ENCODE measurements around the gene PRRX1. TPM values are rescaled to one million over a fixed set of nuclear protein-coding genes. Genes with fewer than 3 reads are reported as not detected.

The PRRX1 gene
- polyA plus RNA-seq, 4 donors = 0.91 to 4.5 (median 1.9) TPM

GRCh38 chr1:170714938-170715337 lies 51.0 kb downstream of the PRRX1 start:
- no peak for DNase-seq (ENCODE audit: low read depth in 4 of 4, low spot score in 2 of 4)

DNA sequence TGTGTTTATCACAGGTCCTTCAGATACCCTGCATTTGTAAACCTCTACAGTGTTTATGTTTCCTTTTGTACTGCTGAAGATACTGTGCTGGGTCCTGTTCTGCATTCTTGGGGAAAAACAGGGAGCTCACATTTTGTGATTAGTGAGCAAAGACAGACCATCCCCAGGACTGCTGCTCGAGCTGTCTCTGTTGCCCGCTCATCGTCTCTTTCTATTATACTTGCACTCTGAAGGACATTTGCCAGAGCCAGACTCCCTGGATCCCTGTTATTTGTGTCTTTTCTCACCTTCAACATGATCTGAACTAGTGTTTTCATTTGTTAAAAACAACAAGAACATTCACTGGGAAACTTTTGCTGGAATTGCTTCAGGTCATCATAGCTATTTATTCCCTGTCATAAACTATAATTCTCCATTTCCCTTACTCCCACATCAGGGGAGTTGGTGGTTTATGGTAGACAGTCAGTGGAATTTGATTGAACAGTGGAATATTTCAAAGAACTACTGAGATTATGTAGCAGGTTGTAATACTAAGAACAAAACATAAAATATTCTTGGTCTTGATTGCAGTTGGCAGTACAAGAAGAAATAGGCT lies 53.0 kb downstream of the PRRX1 start:
- no peak for DNase-seq (ENCODE audit: low read depth in 4 of 4, low spot score in 2 of 4)

- no peak for DNase-seq (ENCODE audit: low read depth in 4 of 4, low spot score in 2 of 4)
Measured at GRCh38 chr1:170720661-170721060, 56.7 kb downstream of the PRRX1 start.

- DNase-seq (ENCODE audit: low read depth in 4 of 4, low spot score in 2 of 4) = no peak
Measured at GRCh38 chr1:170721621-170722020, 57.7 kb downstream of the PRRX1 start.

DNA sequence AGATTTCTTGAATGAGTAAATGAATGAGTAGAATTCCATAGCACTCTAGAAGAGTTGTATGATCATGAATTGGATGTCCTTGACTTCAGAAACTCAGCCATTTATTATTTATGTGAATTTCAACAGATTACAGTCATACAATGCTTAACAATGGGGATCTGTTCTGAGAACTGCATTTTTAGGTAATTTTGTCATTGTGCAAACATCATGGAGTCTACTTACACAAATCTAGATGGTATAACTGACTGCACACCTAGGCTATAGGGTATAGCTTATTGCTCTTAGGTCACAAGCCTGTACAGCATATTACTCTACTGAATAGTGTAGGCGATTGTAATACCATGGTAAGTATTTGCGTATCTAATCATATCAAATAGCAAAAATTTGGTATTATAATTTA lies 59.6 kb downstream of the PRRX1 start:
- no peak for DNase-seq (ENCODE audit: low read depth in 4 of 4, low spot score in 2 of 4)

GRCh38 chr1:170725326-170725725 lies 61.4 kb downstream of the PRRX1 start:
- DNase-seq (ENCODE audit: low read depth in 4 of 4, low spot score in 2 of 4) = no peak

- no peak for DNase-seq (ENCODE audit: low read depth in 4 of 4, low spot score in 2 of 4)
Measured at GRCh38 chr1:170727963-170728362, 64.0 kb downstream of the PRRX1 start.

- no peak for DNase-seq (ENCODE audit: low read depth in 4 of 4, low spot score in 2 of 4)
Measured at GRCh38 chr1:170729225-170730002, 65.5 kb downstream of the PRRX1 start.

DNA sequence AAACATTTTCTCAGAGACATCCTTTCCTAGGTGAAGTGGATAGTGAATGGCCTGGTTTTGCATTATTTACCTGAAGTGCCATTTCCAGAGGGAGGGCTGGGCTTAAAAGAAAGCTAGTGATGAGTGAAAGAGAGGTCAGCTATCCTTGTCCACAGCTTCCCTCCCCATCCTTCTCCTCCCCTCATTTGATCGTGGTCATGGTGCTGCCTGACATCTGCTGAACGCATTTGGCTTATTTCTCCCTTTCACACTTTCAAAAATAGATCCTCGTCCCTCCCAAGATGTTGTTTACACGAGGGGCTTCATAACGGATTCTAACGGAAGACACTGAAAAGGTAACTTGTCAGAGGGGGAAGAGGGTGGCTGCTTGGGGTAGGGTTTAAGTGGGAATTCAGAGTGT lies 66.1 kb downstream of the PRRX1 start:
- DNase-seq (ENCODE audit: low read depth in 4 of 4, low spot score in 2 of 4) = no peak

GRCh38 chr1:170730438-170730837 lies 66.5 kb downstream of the PRRX1 start:
- no peak for DNase-seq (ENCODE audit: low read depth in 4 of 4, low spot score in 2 of 4)

- no peak for DNase-seq (ENCODE audit: low read depth in 4 of 4, low spot score in 2 of 4)
Measured at GRCh38 chr1:170731566-170732251, 67.8 kb downstream of the PRRX1 start.

- no peak for DNase-seq (ENCODE audit: low read depth in 4 of 4, low spot score in 2 of 4)
Measured at GRCh38 chr1:170732252-170732588, 68.3 kb downstream of the PRRX1 start.

GRCh38 chr1:170734412-170735175 lies 70.7 kb downstream of the PRRX1 start:
- DNase-seq (ENCODE audit: low read depth in 4 of 4, low spot score in 2 of 4) = no peak

GRCh38 chr1:170735366-170736263 lies 71.7 kb downstream of the PRRX1 start:
- no peak for DNase-seq (ENCODE audit: low read depth in 4 of 4, low spot score in 2 of 4)

DNA sequence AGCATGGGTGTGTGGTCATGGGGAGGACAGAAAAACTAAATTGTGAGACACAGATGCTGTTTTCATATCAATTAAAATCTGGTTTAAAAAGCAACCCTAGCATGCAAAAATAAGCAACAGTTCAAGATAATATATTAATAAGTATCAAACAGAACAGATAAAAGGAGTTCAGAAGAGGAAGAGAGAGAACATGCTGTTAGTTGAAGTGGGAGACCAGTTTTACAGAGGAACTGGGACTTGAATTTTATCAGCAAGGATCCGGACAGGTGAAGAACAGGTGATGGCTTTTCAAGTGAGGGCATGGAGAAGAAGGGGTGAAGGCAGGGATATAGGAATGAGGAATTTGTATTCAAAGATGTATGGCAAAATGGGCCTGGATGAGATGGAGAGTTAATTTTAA lies 75.9 kb downstream of the PRRX1 start:
- no peak for DNase-seq (ENCODE audit: low read depth in 4 of 4, low spot score in 2 of 4)

- DNase-seq (ENCODE audit: low read depth in 4 of 4, low spot score in 2 of 4) = no peak
Measured at GRCh38 chr1:170741678-170742077, 77.7 kb downstream of the PRRX1 start.

DNA sequence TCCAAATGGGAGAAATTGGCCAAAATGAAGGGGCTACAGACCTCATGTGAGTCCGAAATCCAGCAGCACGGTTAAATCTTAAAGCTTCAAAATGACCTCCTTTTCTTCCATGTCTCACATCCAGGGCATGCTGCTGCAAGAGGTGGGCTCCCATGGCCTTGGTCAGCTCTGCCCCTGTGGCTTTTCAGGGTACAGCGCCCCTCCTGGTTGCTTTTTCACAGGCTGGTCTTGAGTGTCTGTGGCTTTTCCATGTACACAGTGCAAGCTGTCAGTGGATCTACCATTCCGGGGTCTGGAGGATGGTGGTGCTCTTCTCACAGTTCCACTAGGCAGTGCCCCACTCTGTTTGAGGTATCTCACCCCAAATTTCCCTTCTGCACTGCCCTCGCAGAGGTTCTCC lies 78.7 kb downstream of the PRRX1 start:
- no peak for DNase-seq (ENCODE audit: low read depth in 4 of 4, low spot score in 2 of 4)

GRCh38 chr1:170743083-170743482 lies 79.2 kb downstream of the PRRX1 start:
- DNase-seq (ENCODE audit: low read depth in 4 of 4, low spot score in 2 of 4) = no peak

DNA sequence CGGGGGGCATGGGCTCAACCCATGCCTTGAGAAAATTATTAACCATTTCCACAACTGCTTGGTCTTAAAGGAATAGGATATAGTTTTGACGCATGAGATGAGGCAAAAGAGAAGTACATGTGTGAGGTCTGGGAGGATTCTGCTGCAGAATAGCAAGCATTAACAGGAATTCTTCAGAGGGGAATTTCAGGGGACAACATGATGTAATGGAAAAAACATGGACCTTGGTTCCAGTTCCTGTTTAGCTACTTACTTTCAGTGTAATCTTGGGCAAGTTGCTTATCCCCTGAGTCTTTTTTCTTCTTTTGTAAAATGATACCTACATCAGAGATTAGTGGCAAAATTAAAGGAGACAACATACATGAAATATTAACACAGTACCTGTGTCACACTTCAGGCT lies 85.6 kb downstream of the PRRX1 start:
- DNase-seq (ENCODE audit: low read depth in 4 of 4, low spot score in 2 of 4) = no peak

- DNase-seq (ENCODE audit: low read depth in 4 of 4, low spot score in 2 of 4) = no peak
Measured at GRCh38 chr1:170749959-170750358, 86.0 kb downstream of the PRRX1 start.
